ENCODE measurements around the gene MAPRE2. TPM values are rescaled to one million over a fixed set of nuclear protein-coding genes. Genes with fewer than 3 reads are reported as not detected.

The MAPRE2 gene
- total and polyA plus RNA-seq, 11 donors, result 36.4 to 190 (median 137) TPM

- ATAC-seq, result no peak
- Histone ChIP-seq H3K27ac (no peak overlapping the region), H3K27me3 (no peaks in the 10 kb centered on the region), H3K36me3 (no peaks in the 10 kb centered on the region), H3K4me3 (no peak overlapping the region), H3K9me3 (no peaks in the 10 kb centered on the region), H3K4me1 (peaks cover 0 to 3% (median 0%) of the 10 kb centered on the region in 12 donors)
- DNase-seq, result no peak
- TF ChIP-seq POLR2A (IDR thresholded peaks at IDR 0.05) (no peak), CTCF (IDR thresholded peaks at IDR 0.05) (no peak)
- intact Hi-C loops (cut with DNase I), result no loop called here
- 91 to 92% (median 92%) methylated on average over 5 of the region's 5 CpGs for WGBS, 4 donors
Measured at GRCh38 chr18:35183886-35184285, 142.7 kb downstream of the MAPRE2 start.

- DNase-seq (no peak), ATAC-seq (no peak)
- TF ChIP-seq CTCF (IDR thresholded peaks at IDR 0.05) (no peak), POLR2A (IDR thresholded peaks at IDR 0.05) (no peak)
- peak overlapping the region in 1 of 12 donors; percentile 3 for H3K27ac ChIP-seq
- H3K27me3 ChIP-seq, result no peaks in the 10 kb centered on the region
- no peaks in the 10 kb centered on the region for H3K9me3 ChIP-seq
- 65 to 93% (median 79%) methylated on average over 2 of the region's 2 CpGs for WGBS, 4 donors
- intact Hi-C loops (cut with DNase I), result no loop called here
- H3K36me3 ChIP-seq, result no peaks in the 10 kb centered on the region
- H3K4me1 ChIP-seq, result no peaks in the 10 kb centered on the region
- H3K4me3 ChIP-seq, result no peak overlapping the region
Measured at GRCh38 chr18:35185771-35186170, 144.6 kb downstream of the MAPRE2 start.

GRCh38 chr18:35186291-35187034, 145.2 kb downstream of the MAPRE2 start:
- H3K9me3 ChIP-seq, result no peaks in the 10 kb centered on the region
- H3K4me3 ChIP-seq, result no peak overlapping the region
- TF ChIP-seq POLR2A (IDR thresholded peaks at IDR 0.05) (no peak), CTCF (IDR thresholded peaks at IDR 0.05) (no peak)
- no peak for ATAC-seq
- no peaks in the 10 kb centered on the region for H3K27me3 ChIP-seq
- no peaks in the 10 kb centered on the region for H3K36me3 ChIP-seq
- H3K4me1 ChIP-seq, result no peaks in the 10 kb centered on the region
- 54 to 68% (median 62%) methylated on average over 6 of the region's 6 CpGs for WGBS, 4 donors
- no peak for DNase-seq
- H3K27ac ChIP-seq, result no peak overlapping the region
- intact Hi-C loops (cut with DNase I), result no loop called here

GRCh38 chr18:35189510-35189909, 148.3 kb downstream of the MAPRE2 start:
- H3K4me3 ChIP-seq, result no peak overlapping the region
- H3K9me3 ChIP-seq, result no peaks in the 10 kb centered on the region
- H3K36me3 ChIP-seq, result no peaks in the 10 kb centered on the region
- no peaks in the 10 kb centered on the region for H3K27me3 ChIP-seq
- 69 to 79% (median 72%) methylated on average over 1 of the region's 1 CpG for WGBS, 4 donors
- H3K4me1 ChIP-seq, result no peaks in the 10 kb centered on the region
- no peak for TF ChIP-seq CTCF (IDR thresholded peaks at IDR 0.05)
- no peak for TF ChIP-seq POLR2A (IDR thresholded peaks at IDR 0.05)
- intact Hi-C loops (cut with DNase I), result no loop called here
- ATAC-seq (no peak), DNase-seq (no peak)
- no peak overlapping the region for H3K27ac ChIP-seq

All from heart left ventricle (tissue), 16 donors.